HPDE6-E6E7 (cell line): ENCODE results near the gene UBP1.
"Not testable (repeated sequence)": the region's sequence is repeated elsewhere in the genome, so short reads cannot be mapped to it uniquely, and the experiment has no call there.

Experiments
- DNase-seq: peaks from one replicate; pipeline ENCODE4 v3.0.0; 2011; ENCODE audit warnings: missing footprints; ENCODE audit errors: extremely low spot score

UBP1 gene

GRCh38 chr3:33440328-33441224 lies at the start of gene UBP1:
TSS of gene UBP1 (minus strand) at chr3:33440405. CDS start at chr3:33439848, 557 bp downstream.
- peak; percentile 79 for DNase-seq

GRCh38 chr3:33488683-33489082 lies 48.5 kb upstream of the UBP1 start:
- DNase-seq = no peak

GRCh38 chr3:33488246-33488645 lies 48.0 kb upstream of the UBP1 start:
- DNase-seq = no peak

- DNase-seq = no peak
Observed at GRCh38 chr3:33482111-33482521, 41.9 kb upstream of the UBP1 start.

- no peak for DNase-seq
Observed at GRCh38 chr3:33474896-33475295, 34.7 kb upstream of the UBP1 start.

GRCh38 chr3:33473813-33474212 lies 33.6 kb upstream of the UBP1 start:
- DNase-seq = no peak

GRCh38 chr3:33467786-33468185 lies 27.6 kb upstream of the UBP1 start:
- DNase-seq = no peak

GRCh38 chr3:33461097-33461496 lies 20.9 kb upstream of the UBP1 start:
- DNase-seq = no peak

GRCh38 chr3:33459577-33459976 lies 19.4 kb upstream of the UBP1 start:
- not testable (repeated sequence) for DNase-seq

GRCh38 chr3:33458446-33458845 lies 18.2 kb upstream of the UBP1 start:
- no peak for DNase-seq

GRCh38 chr3:33456756-33457155 lies 16.6 kb upstream of the UBP1 start:
- no peak for DNase-seq

GRCh38 chr3:33453331-33453761 lies 13.1 kb upstream of the UBP1 start:
- no peak for DNase-seq

- not testable (repeated sequence) for DNase-seq
Observed at GRCh38 chr3:33451994-33452393, 11.8 kb upstream of the UBP1 start.

- no peak for DNase-seq
Observed at GRCh38 chr3:33447958-33448357, 7.8 kb upstream of the UBP1 start.

GRCh38 chr3:33447256-33447625 lies 7.0 kb upstream of the UBP1 start:
- DNase-seq = not testable (repeated sequence)

GRCh38 chr3:33442190-33442589 lies 2.0 kb upstream of the UBP1 start:
- no peak for DNase-seq

GRCh38 chr3:33441225-33441976 lies 1.2 kb upstream of the UBP1 start:
- no peak for DNase-seq

- DNase-seq = no peak
Observed at GRCh38 chr3:33439546-33440327, 468 bp downstream of the UBP1 start.

- no peak for DNase-seq
Observed at GRCh38 chr3:33438881-33439545, 1.2 kb downstream of the UBP1 start.

GRCh38 chr3:33438284-33438668 lies 1.9 kb downstream of the UBP1 start:
- DNase-seq = no peak

GRCh38 chr3:33437556-33438283 lies 2.5 kb downstream of the UBP1 start:
- no peak for DNase-seq
